Naive thymus-derived CD4-positive, alpha-beta T cell (primary cell): ENCODE results near the gene PLEKHA3. TPM values are rescaled to one million over a fixed set of nuclear protein-coding genes. Genes with fewer than 3 reads are reported as not detected.

Experiments used
- ATAC-seq: fragments of 150-1000 bp; cut with Tn5 transposase; 2 replicates; pipeline ENCODE4 v1.10.0; 2021; ENCODE audit warnings: mild to moderate bottlenecking, moderate library complexity
- CTCF ChIA-PET: fragments of 350-600 bp; sonication (Branson Sonifier 250); formaldehyde crosslinking; loops from one replicate; lab custom pipeline; 2021; ENCODE audit warnings: antibody characterized with exemption; lab: Charles Lee
- POLR2A ChIA-PET: fragments of 350-600 bp; sonication (Branson Sonifier 250); formaldehyde crosslinking; loops from one replicate; lab custom pipeline; 2021; ENCODE audit warnings: antibody characterized with exemption, inconsistent platforms; lab: Charles Lee
- DNase-seq, 9 donors: peaks; one replicate each; pipeline versions ENCODE4 v3.0.0 to v3.0.0-alpha.2; 2020 to 2022; ENCODE audit warnings: mixed read lengths in 1 of 9
- H3K27ac ChIP-seq: one replicate; pipeline ENCODE4 v1.7.0; 2013; ENCODE audit warnings: mild to moderate bottlenecking, low read depth, low read length, moderate library complexity
- H3K27me3 ChIP-seq, 2 donors: one replicate each; pipeline ENCODE4 v1.7.0; 2013; ENCODE audit warnings: low read length in 2 of 2, mild to moderate bottlenecking in 2 of 2, moderate library complexity in 2 of 2; ENCODE audit not compliant: control insufficient read depth in 2 of 2, insufficient read depth in 2 of 2
- H3K36me3 ChIP-seq, 3 experiments: 1 replicate in 2 of 3; 2 replicates in 1 of 3; pipeline ENCODE4 v1.7.0; 2013; ENCODE audit warnings: low read length in 3 of 3, mild to moderate bottlenecking in 3 of 3, moderate library complexity in 1 of 3; ENCODE audit not compliant: insufficient read depth in 3 of 3, control insufficient read depth in 2 of 3
- H3K4me1 ChIP-seq, 2 donors: one replicate each; pipeline ENCODE4 v1.7.0; 2013; ENCODE audit warnings: low read length in 2 of 2, mild to moderate bottlenecking in 2 of 2, moderate library complexity in 1 of 2; ENCODE audit not compliant: control insufficient read depth in 2 of 2, insufficient read depth in 2 of 2
- H3K4me3 ChIP-seq: 2 replicates; pipeline ENCODE4 v1.7.0; 2013; ENCODE audit warnings: mild to moderate bottlenecking, low read length
- H3K9me3 ChIP-seq, 3 experiments: 1 replicate in 2 of 3; 2 replicates in 1 of 3; pipeline ENCODE4 v1.7.0; 2013; ENCODE audit warnings: low read length in 3 of 3; ENCODE audit not compliant: control insufficient read depth in 2 of 3
- H3K27ac Mint-ChIP-seq, 9 donors: one replicate each; pipeline ENCODE4 v1.8.0; 2020 to 2022; ENCODE audit warnings: mixed read lengths in 9 of 9, mild to moderate bottlenecking in 8 of 9, moderate library complexity in 5 of 9, inconsistent platforms in 2 of 9
- H3K27me3 Mint-ChIP-seq, 5 donors: one replicate each; pipeline ENCODE4 v1.8.0; 2021 to 2022; ENCODE audit warnings: mixed read lengths in 5 of 5, mild to moderate bottlenecking in 1 of 5
- H3K36me3 Mint-ChIP-seq, 5 donors: one replicate each; pipeline ENCODE4 v1.8.0; 2020 to 2022; ENCODE audit warnings: mixed read lengths in 5 of 5, mild to moderate bottlenecking in 3 of 5, inconsistent platforms in 1 of 5
- H3K4me1 Mint-ChIP-seq, 7 donors: one replicate each; pipeline ENCODE4 v1.8.0; 2020 to 2022; ENCODE audit warnings: mixed read lengths in 7 of 7, mild to moderate bottlenecking in 3 of 7, inconsistent platforms in 1 of 7
- H3K4me3 Mint-ChIP-seq, 10 donors: one replicate each; pipeline ENCODE4 v1.8.0; 2020 to 2022; ENCODE audit warnings: mild to moderate bottlenecking in 10 of 10, mixed read lengths in 10 of 10, moderate library complexity in 6 of 10, inconsistent platforms in 2 of 10
- H3K9me3 Mint-ChIP-seq, 11 donors: one replicate each; pipeline ENCODE4 v1.8.0; 2020 to 2022; ENCODE audit warnings: mixed read lengths in 11 of 11, mild to moderate bottlenecking in 4 of 11, inconsistent platforms in 1 of 11, moderate library complexity in 1 of 11
- intact Hi-C, 2 donors: fragments of 100-400 bp; cut with micrococcal nuclease; formaldehyde crosslinking; loops; one replicate each; pipeline ENCODE4 v1.15.1; 2023
- polyA plus RNA-seq, 2 donors: library from polyadenylated mRNA; unstranded; fragments of 300-500 nt; fragmentation: Illumina TruSeq; gene quantifications; one replicate each; pipeline ENCODE4 v1.2.3, GENCODE V29; 2021
- total RNA-seq, 6 experiments: library from RNA in 5 of 6; stranded (reverse) in 5 of 6; gene quantifications; 1 replicate in 5 of 6; 2 replicates in 1 of 6; pipeline ENCODE4 v1.2.3 and lab custom pipeline; 2021 to 2026

PLEKHA3 gene
- total and polyA plus RNA-seq, 7 experiments from 2014 or later: 21.6 to 33.7 (median 26.4) TPM

DNA sequence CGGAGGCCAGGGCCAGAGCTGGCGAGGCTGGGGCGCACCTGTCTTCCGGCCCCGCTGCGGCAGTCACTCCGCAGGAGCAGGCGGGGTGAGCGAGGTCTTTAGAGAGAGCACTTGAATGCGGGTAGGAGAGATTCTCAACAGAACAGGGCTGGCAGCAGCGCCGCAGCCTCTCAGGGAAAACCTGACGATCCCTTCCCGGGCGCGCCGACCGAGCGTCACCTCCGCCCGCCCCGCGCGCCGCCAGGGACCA lies 29.8 kb upstream of the PLEKHA3 start:
- ATAC-seq (peak; percentile 62), DNase-seq (peak in 5 of 9 donors; percentile 70 to 86 (median 85))
- Mint-ChIP-seq H3K4me3 (peak overlapping the region; percentile 89 to 96 (median 90)), H3K27ac (peak overlapping the region; percentile 80 to 98 (median 95)), H3K27me3 (peaks cover 0 to 9% (median 0%) of the 10 kb centered on the region in 5 donors), H3K36me3 (peaks cover 5 to 16% (median 10%) of the 10 kb centered on the region in 5 donors), H3K9me3 (peaks cover 0 to 4% (median 0%) of the 10 kb centered on the region in 11 donors), H3K4me1 (peaks cover 12 to 36% (median 30%) of the 10 kb centered on the region in 7 donors)
- H3K4me1 ChIP-seq: peaks cover 12 to 25% of the 10 kb centered on the region in 2 donors
- H3K4me3 ChIP-seq: peak overlapping the region; percentile 94
- POLR2A ChIA-PET: interaction anchor here (0.9 to 3.3 kb wide), 15 partner anchors 10 to 1185 kb away, joined by 3 to 31 read pairs (median 4); partner anchors contain the start of genes NFE2L2 and PLEKHA3
- intact Hi-C loops: loop anchor here (1.0 to 10.0 kb wide), 6 partner anchors 36 to 1238 kb away; partner anchors contain the start of genes HNRNPA3 (in 1 of the 2) and SESTD1 (in 1 of the 2)
- no peaks in the 10 kb centered on the region for H3K27me3 ChIP-seq
- H3K36me3 ChIP-seq: peaks cover 0 to 14% (median 4%) of the 10 kb centered on the region in 3 experiments
- CTCF ChIA-PET: interaction anchor here (0.6 to 1.7 kb wide), 4 partner anchors 28 to 36 kb away, joined by 3 to 5 read pairs (median 4); no protein-coding TSS in a partner anchor
- peak overlapping the region; percentile 100 for H3K27ac ChIP-seq
- no peaks in the 10 kb centered on the region for H3K9me3 ChIP-seq

DNA sequence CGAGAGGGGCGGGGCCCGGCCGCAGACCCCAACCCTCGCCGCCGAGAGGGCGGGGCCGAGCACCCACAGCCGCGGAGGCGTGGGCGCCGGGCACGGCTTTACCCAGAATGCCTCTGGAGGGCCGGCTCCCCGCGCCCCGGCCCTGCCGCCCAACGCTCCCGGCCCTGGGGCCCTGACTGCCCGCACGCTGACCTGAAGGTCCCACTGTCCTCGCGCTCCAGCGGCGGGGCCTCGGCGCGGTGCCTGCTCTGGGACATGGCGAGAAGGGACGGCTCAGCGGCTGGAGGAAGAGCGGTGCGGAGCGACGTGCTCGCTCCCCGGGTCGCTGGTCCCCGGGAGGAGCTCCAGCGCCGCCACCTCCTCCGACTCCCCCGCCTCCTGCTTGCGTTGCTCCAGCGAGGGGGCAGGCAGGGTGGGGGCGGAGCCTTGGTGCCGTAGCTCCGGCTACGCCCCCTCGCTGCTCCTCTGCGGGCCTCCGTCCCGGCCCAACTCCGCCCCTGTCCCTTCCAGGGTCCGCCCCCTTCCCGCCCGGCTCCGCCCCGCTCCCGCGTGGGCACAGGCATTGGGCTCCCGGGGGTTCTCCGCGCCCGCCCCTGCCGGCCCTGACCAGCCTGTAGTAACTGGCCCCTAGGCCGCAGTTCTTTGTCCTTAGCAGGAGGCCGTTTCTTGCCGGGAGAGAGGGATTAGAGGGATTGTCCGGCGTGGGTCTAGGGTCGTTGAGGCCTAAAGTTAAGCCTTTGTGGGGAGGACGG lies 29.3 kb upstream of the PLEKHA3 start, which contains the start of the genes PJVK and PRKRA:
PJVK (plus strand) TSS at position 605 of the 752 bp plus-strand sequence. CDS start 2,032 bp downstream, outside the sequence.
PRKRA (minus strand) TSS at position 402 of the 752 bp plus-strand sequence; CDS start at position 257, 145 bp downstream.
- Histone ChIP-seq H3K27me3 (no peaks in the 10 kb centered on the region), H3K4me1 (peaks cover 12 to 25% of the 10 kb centered on the region in 2 donors), H3K9me3 (no peaks in the 10 kb centered on the region), H3K36me3 (peaks cover 0 to 9% (median 4%) of the 10 kb centered on the region in 3 experiments), H3K27ac (peak within 1 kb of the TSS; percentile 100), H3K4me3 (peak within 1 kb of the TSS; percentile 94)
- H3K4me3 Mint-ChIP-seq: peak within 1 kb of the TSS; percentile 90 to 96 (median 90)
- ATAC-seq (peak; percentile 94), DNase-seq (peak; percentile 92 to 99 (median 93))
- POLR2A ChIA-PET: interaction anchor here (0.6 to 3.3 kb wide), 14 partner anchors 14 to 1186 kb away, joined by 3 to 31 read pairs (median 4); partner anchors contain the start of genes NFE2L2 and PLEKHA3
- peak within 1 kb of the TSS; percentile 88 to 98 (median 95) for H3K27ac Mint-ChIP-seq
- peaks cover 12 to 36% (median 30%) of the 10 kb centered on the region in 7 donors for H3K4me1 Mint-ChIP-seq
- peaks cover 0 to 9% (median 0%) of the 10 kb centered on the region in 5 donors for H3K27me3 Mint-ChIP-seq
- peaks cover 0 to 4% (median 0%) of the 10 kb centered on the region in 11 donors for H3K9me3 Mint-ChIP-seq
- intact Hi-C loops: loop anchor here (1.0 to 10.0 kb wide), 12 partner anchors 27 to 1556 kb away; partner anchors contain the start of genes CWC22 (in 2 of the 2), FKBP7 (in 2 of the 2), HNRNPA3 (in 1 of the 2) and OSBPL6 (in 1 of the 2)
- CTCF ChIA-PET: interaction anchor here (0.6 to 1.7 kb wide), 4 partner anchors 28 to 36 kb away, joined by 3 to 5 read pairs (median 4); no protein-coding TSS in a partner anchor
- H3K36me3 Mint-ChIP-seq: peaks cover 5 to 16% (median 9%) of the 10 kb centered on the region in 5 donors

DNA sequence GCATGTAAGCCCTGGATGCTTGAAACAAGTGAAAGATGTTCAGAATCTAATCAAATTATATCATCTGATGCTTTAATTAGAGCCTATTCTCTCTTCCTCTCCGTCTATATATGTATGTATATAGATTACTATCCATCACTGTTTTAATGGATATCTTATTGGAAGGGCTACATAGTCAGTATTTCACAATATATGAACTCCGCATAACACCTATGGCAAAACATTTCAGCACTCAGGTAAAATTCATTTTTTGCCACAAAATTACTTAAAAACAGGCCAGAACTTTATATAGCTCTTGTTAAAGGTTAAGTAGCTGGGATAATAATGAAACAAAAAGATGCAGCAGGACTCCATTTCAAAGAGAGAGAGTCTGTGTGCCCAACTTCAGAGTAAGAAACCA lies 27.9 kb upstream of the PLEKHA3 start:
- H3K4me3 Mint-ChIP-seq: peak overlapping the region in 9 of 10 donors; percentile 2 to 96 (median 61)
- peaks cover 12 to 36% (median 28%) of the 10 kb centered on the region in 7 donors for H3K4me1 Mint-ChIP-seq
- no peaks in the 10 kb centered on the region for H3K27me3 ChIP-seq
- ATAC-seq: no peak
- ChIA-PET POLR2A (no interaction called here), CTCF (no interaction called here)
- H3K36me3 Mint-ChIP-seq: peaks cover 5 to 12% (median 7%) of the 10 kb centered on the region in 5 donors
- H3K27ac Mint-ChIP-seq: peak overlapping the region in 2 of 9 donors; percentile 43 to 88
- H3K27me3 Mint-ChIP-seq: peaks cover 0 to 9% (median 0%) of the 10 kb centered on the region in 5 donors
- no peak overlapping the region for H3K4me3 ChIP-seq
- intact Hi-C loops: loop anchor here in 1 of 2 donors (10.0 kb wide), 2 partner anchors 812 to 838 kb away; partner anchors contain the start of gene SESTD1
- no peaks in the 10 kb centered on the region for H3K9me3 ChIP-seq
- peaks cover 0 to 3% (median 1%) of the 10 kb centered on the region in 3 experiments for H3K36me3 ChIP-seq
- no peak for DNase-seq
- H3K4me1 ChIP-seq: peaks cover 12 to 25% of the 10 kb centered on the region in 2 donors
- H3K27ac ChIP-seq: no peak overlapping the region
- peaks cover 0 to 4% (median 0%) of the 10 kb centered on the region in 11 donors for H3K9me3 Mint-ChIP-seq

DNA sequence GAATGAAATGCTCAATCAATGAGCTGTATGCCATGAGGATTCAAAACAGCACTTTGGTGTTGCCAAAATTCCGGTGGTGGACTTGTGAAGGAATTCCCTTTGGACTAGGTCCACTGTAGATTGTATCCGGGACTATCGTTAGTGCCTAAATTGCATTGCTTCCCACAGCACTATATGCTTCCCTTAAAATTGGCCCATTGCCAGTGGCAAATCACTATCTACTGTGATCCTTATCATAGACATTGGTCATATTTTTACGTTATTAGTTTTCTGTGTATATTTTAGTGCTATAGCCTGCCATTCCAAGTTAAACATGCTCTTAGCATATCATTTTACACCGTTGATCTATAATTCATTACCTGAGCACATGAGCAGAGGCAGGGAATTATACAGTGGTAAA lies 27.4 kb upstream of the PLEKHA3 start:
- Histone ChIP-seq H3K4me3 (no peak overlapping the region), H3K4me1 (peaks cover 12 to 25% of the 10 kb centered on the region in 2 donors), H3K27me3 (no peaks in the 10 kb centered on the region), H3K36me3 (peaks cover 0 to 3% (median 0%) of the 10 kb centered on the region in 3 experiments), H3K27ac (no peak overlapping the region), H3K9me3 (no peaks in the 10 kb centered on the region)
- intact Hi-C loops: loop anchor here in 1 of 2 donors (10.0 kb wide), 2 partner anchors 812 to 838 kb away; partner anchors contain the start of gene SESTD1
- H3K4me1 Mint-ChIP-seq: peaks cover 11 to 35% (median 26%) of the 10 kb centered on the region in 7 donors
- H3K36me3 Mint-ChIP-seq: peaks cover 4 to 11% (median 7%) of the 10 kb centered on the region in 5 donors
- CTCF ChIA-PET: no interaction called here
- no peak overlapping the region for H3K27ac Mint-ChIP-seq
- ATAC-seq: no peak
- POLR2A ChIA-PET: interaction anchor here (1.1 kb wide), 1 partner anchor 1553 kb away, joined by 3 read pairs; no protein-coding TSS in a partner anchor
- no peak overlapping the region for H3K4me3 Mint-ChIP-seq
- DNase-seq: no peak
- H3K9me3 Mint-ChIP-seq: peaks cover 0 to 4% (median 0%) of the 10 kb centered on the region in 11 donors
- peaks cover 0 to 9% (median 0%) of the 10 kb centered on the region in 5 donors for H3K27me3 Mint-ChIP-seq

DNA sequence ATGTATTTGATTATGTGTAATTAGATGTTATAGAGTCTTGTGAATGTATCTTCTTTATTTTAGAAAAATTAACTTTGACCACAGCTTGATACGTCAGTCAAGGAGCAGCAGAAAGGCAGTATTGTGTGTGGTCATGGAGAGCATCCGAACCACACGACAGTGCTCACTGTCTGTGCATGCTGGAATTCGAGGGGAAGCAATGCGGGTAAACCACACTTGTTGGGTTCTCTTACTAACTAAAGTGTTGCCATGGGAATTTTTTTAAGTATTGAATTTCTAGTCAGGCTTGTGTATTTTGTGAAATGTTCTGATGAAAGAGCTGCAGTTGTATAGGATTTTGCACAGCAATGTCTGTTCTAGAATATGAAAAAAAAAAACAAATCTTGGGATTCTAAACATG lies 24.3 kb upstream of the PLEKHA3 start:
- Mint-ChIP-seq H3K9me3 (peaks cover 0 to 4% (median 0%) of the 10 kb centered on the region in 11 donors), H3K27me3 (peaks cover 0 to 9% (median 0%) of the 10 kb centered on the region in 5 donors), H3K4me1 (peaks cover 0 to 10% (median 4%) of the 10 kb centered on the region in 7 donors), H3K27ac (peak overlapping the region in 1 of 9 donors; percentile 44), H3K4me3 (no peak overlapping the region), H3K36me3 (peaks cover 0 to 7% (median 0%) of the 10 kb centered on the region in 5 donors)
- Histone ChIP-seq H3K27me3 (no peaks in the 10 kb centered on the region), H3K9me3 (no peaks in the 10 kb centered on the region), H3K4me1 (peaks cover 4 to 7% of the 10 kb centered on the region in 2 donors), H3K36me3 (peaks cover 0 to under 1% (median 0%) of the 10 kb centered on the region in 3 experiments), H3K4me3 (no peak overlapping the region), H3K27ac (no peak overlapping the region)
- DNase-seq (no peak), ATAC-seq (no peak)
- POLR2A ChIA-PET: interaction anchor here (1.2 kb wide), 1 partner anchor 16 kb away, joined by 3 read pairs; no protein-coding TSS in a partner anchor
- intact Hi-C loops: loop anchor here in 1 of 2 donors (10.0 kb wide), 2 partner anchors 809 to 841 kb away; partner anchors contain the start of gene SESTD1
- CTCF ChIA-PET: no interaction called here
